K562 (cell line): ENCODE measurements around the gene ABHD1. TPM values are rescaled to one million over a fixed set of nuclear protein-coding genes. Genes with fewer than 3 reads are reported as not detected.
A peak's percentile ranks its signal among the peaks of the same experiment; 100 is the strongest.

Experiments
- ATAC-seq: fragments of 200-7000 bp; cut with Tn5 transposase; 3 replicates; pipeline ENCODE4 v1.9.1; 2020; ENCODE audit warnings: moderate library complexity
- BruUV-seq: library from RNA; stranded (reverse); fragments of 400-500 nt; replicated peaks from 2 replicates; lab custom pipeline; 2021; lab: Mats Ljungman, UMichigan
- CTCF ChIA-PET: fragments of 300-600 bp; formaldehyde crosslinking; extraction: SDS; loops from one replicate; lab custom pipeline; 2021; ENCODE audit warnings: low intra/inter-chr PET ratio; lab: Yijun Ruan, JAX
- POLR2A ChIA-PET: fragments of 300-600, 350-650 bp; sonication (Branson Sonifier 250); formaldehyde crosslinking; extraction: SDS; loops from one replicate; lab custom pipeline; 2021; ENCODE audit warnings: antibody characterized with exemption, inconsistent platforms; lab: Yijun Ruan, JAX
- DNase-seq, 4 experiments: peaks; one replicate each; pipeline versions ENCODE4 v3.0.0 to v3.0.0-alpha.2; 2011 to 2018; ENCODE audit warnings: low spot score in 3 of 4, mixed read lengths in 3 of 4; ENCODE audit errors: extremely low read depth in 1 of 4
- FAIRE-seq: peaks from 2 replicates; lab custom pipeline; 2011; peaks lifted over from hg19 to GRCh38; lab: Jason Lieb, UNC
- H2AFZ ChIP-seq: 2 replicates; pipeline ENCODE4 v1.6.0; 2011; ENCODE audit warnings: low read depth, low read length, control low read depth, inconsistent platforms
- H3K27ac ChIP-seq: fragments of 200-600 bp; 3 replicates; pipeline ENCODE4 v1.8.0; 2011; ENCODE audit warnings: low read depth, mild to moderate bottlenecking, control low read depth, inconsistent platforms, low read length, moderate library complexity, mixed read lengths; ENCODE audit errors: extremely low read depth
- H3K27me3 ChIP-seq, 2 experiments: fragments of 300-600 bp in 1 of 2; 2 replicates in 1 of 2; 3 replicates in 1 of 2; pipeline versions ENCODE4 v1.6.0 to v1.8.0; 2011; ENCODE audit warnings: inconsistent platforms in 2 of 2, low read length in 2 of 2, mild to moderate bottlenecking in 1 of 2, mixed read lengths in 1 of 2, moderate library complexity in 1 of 2; ENCODE audit not compliant: control insufficient read depth in 2 of 2, insufficient read depth in 2 of 2
- H3K36me3 ChIP-seq: fragments of 300-600 bp; 3 replicates; pipeline ENCODE4 v1.8.0; 2011; ENCODE audit warnings: mild to moderate bottlenecking, low read length, inconsistent platforms; ENCODE audit not compliant: control insufficient read depth, insufficient read depth
- H3K4me1 ChIP-seq, 2 experiments: fragments of 200-600 bp in 1 of 2; replicated peaks in 1 of 2; 2 replicates in 1 of 2; 3 replicates in 1 of 2; pipeline versions ENCODE4 v1.5.1 to v1.8.0; 2011; ENCODE audit warnings: inconsistent platforms in 2 of 2, low read length in 2 of 2, mild to moderate bottlenecking in 1 of 2, mixed read lengths in 1 of 2, moderate library complexity in 1 of 2; ENCODE audit not compliant: control insufficient read depth in 2 of 2, insufficient read depth in 2 of 2
- H3K4me2 ChIP-seq: 2 replicates; pipeline ENCODE4 v1.6.1; 2011; ENCODE audit warnings: low read length, control low read depth, inconsistent platforms, mixed read lengths; ENCODE audit not compliant: insufficient read depth
- H3K4me3 ChIP-seq: fragments of 200-600 bp; sonication (generic), shearing (Covaris generic); 2 replicates; pipeline ENCODE4 v1.5.1; 2016; ENCODE audit warnings: control low read depth, inconsistent platforms
- H3K79me2 ChIP-seq: fragments of 200-600 bp; 3 replicates; pipeline ENCODE4 v1.8.0; 2011; ENCODE audit warnings: low read length, inconsistent platforms; ENCODE audit not compliant: control insufficient read depth, insufficient read depth
- H3K9ac ChIP-seq, 2 experiments: 2 replicates each; pipeline versions ENCODE4 v1.6.0 to v1.6.1; 2011; ENCODE audit warnings: low read depth in 2 of 2, low read length in 2 of 2, control low read depth in 1 of 2, inconsistent platforms in 1 of 2, mild to moderate bottlenecking in 1 of 2, mixed read lengths in 1 of 2; ENCODE audit not compliant: insufficient read depth in 1 of 2
- H3K9me1 ChIP-seq: one replicate; pipeline ENCODE4 v1.6.0; 2011; ENCODE audit warnings: inconsistent platforms, mild to moderate bottlenecking, low read length, moderate library complexity; ENCODE audit not compliant: control insufficient read depth, insufficient read depth
- H3K9me3 ChIP-seq: replicated peaks from 2 replicates; pipeline ENCODE4 v1.5.1; 2011; ENCODE audit warnings: low read depth, low read length, inconsistent platforms; ENCODE audit not compliant: control insufficient read depth, insufficient read depth
- H4K20me1 ChIP-seq: replicated peaks from 2 replicates; pipeline ENCODE4 v1.6.1; 2011; ENCODE audit warnings: low read length, inconsistent platforms, mixed read lengths; ENCODE audit not compliant: control insufficient read depth, insufficient read depth
- KDM1A ChIP-seq, 2 experiments: fragments of 450-650 bp; IDR thresholded peaks; 2 replicates each; pipeline ENCODE4 v1.6.1; 2016; ENCODE audit warnings: mild to moderate bottlenecking in 2 of 2
- NFE2 ChIP-seq: IDR thresholded peaks from 2 replicates; pipeline ENCODE4 v1.6.1; 2014; ENCODE audit warnings: antibody characterized with exemption, low read depth
- RBBP5 ChIP-seq: fragments of 200-600 bp; sonication (generic); IDR thresholded peaks from 2 replicates; pipeline ENCODE4 v1.6.1; 2012; ENCODE audit warnings: borderline replicate concordance, mild to moderate bottlenecking, low read length, control low read depth, inconsistent platforms; ENCODE audit not compliant: insufficient read depth, poor library complexity, severe bottlenecking
- ZNF24 ChIP-seq: fragments of 450-650 bp; IDR thresholded peaks from 2 replicates; pipeline ENCODE4 v1.6.1; 2016
- ZNF324 ChIP-seq: fragments of 250-450 bp; sonication (Bioruptor Pico); IDR thresholded peaks from 2 replicates; pipeline ENCODE4 v1.4.0; 2020; ENCODE audit warnings: mild to moderate bottlenecking
- ZNF589 ChIP-seq: fragments of 200-800 bp; sonication (Bioruptor generic); IDR thresholded peaks from 2 replicates; pipeline ENCODE4 v1.6.1; 2016; ENCODE audit warnings: low read depth, missing genetic modification characterization, missing compliant biosample characterization
- WGBS: fragments of 100-300 bp; shearing (Covaris generic); methylation state at CpG from one replicate; pipeline ENCODE4 v1.1.6; 2016; ENCODE audit warnings: low coverage, mixed read lengths; ENCODE audit not compliant: insufficient coverage; ENCODE audit errors: missing lambda C conversion rate; 5-methylcytosine and 5-hydroxymethylcytosine counted together
- in situ Hi-C: fragments of 300-500 bp; cut with MboI; formaldehyde crosslinking; loops from 4 replicates; pipeline ENCODE4 v1.15.0; 2018; ENCODE audit warnings: inconsistent platforms, mixed read lengths
- intact Hi-C: fragments of 100-400 bp; cut with micrococcal nuclease; formaldehyde crosslinking; loops from 2 replicates; pipeline ENCODE4 v1.14.2; 2022
- polyA plus RNA-seq, 8 experiments: library from polyadenylated mRNA; depleted of rRNA in 4 of 8; stranded (reverse) in 5 of 8; unstranded in 3 of 8; fragments of >200 nt; fragmentation: Nextera tagmentation in 2 of 8; fragmentation: Illumina TruSeq in 1 of 8; extraction: Ambion mirVana in 2 of 8; extraction: Trizol in 1 of 8; gene quantifications; 2 replicates each; pipeline versions ENCODE4 v1.2.1 to v1.2.3, GENCODE V29; 2011 to 2014; ENCODE audit warnings: inconsistent platforms in 1 of 8, missing spikeins in 1 of 8
- total RNA-seq, 7 experiments: library from RNA; depleted of rRNA in 6 of 7; stranded (reverse); fragments of >200 nt in 6 of 7; fragmentation: Illumina TruSeq in 2 of 7; extraction: Trizol in 2 of 7; gene quantifications; 2 replicates each; pipeline versions ENCODE4 v1.2.1 to v1.2.3, GENCODE V29; 2011 to 2021; ENCODE audit warnings: low replicate concordance in 1 of 7
- TF ChIP-seq, protein P1 (sequence below): fragments of 200-800 bp; sonication (Bioruptor generic); IDR thresholded peaks from 2 replicates; pipeline ENCODE4 v1.6.1; 2017; ENCODE audit warnings: missing genetic modification characterization, missing compliant biosample characterization
- TF ChIP-seq, protein P2 (sequence below): fragments of 250-450 bp; sonication (Bioruptor Pico); IDR thresholded peaks from 2 replicates; pipeline ENCODE4 v1.8.0; 2021; ENCODE audit warnings: moderate library complexity, mild to moderate bottlenecking, inconsistent platforms
- TF ChIP-seq, protein P3 (sequence below): sonication (generic); formaldehyde crosslinking; IDR thresholded peaks from 2 replicates; pipeline ENCODE4 v1.8.0; 2022; ENCODE audit warnings: missing genetic modification reagents, mild to moderate bottlenecking, moderate library complexity, borderline replicate concordance

ABHD1 gene
- total and polyA plus RNA-seq, 9 of the 15 experiments (the other 6 are each of a cell fraction or from before 2014, with no cell fraction given): 0.10 to 0.16 (median 0.11) TPM; not detected in 5

DNA sequence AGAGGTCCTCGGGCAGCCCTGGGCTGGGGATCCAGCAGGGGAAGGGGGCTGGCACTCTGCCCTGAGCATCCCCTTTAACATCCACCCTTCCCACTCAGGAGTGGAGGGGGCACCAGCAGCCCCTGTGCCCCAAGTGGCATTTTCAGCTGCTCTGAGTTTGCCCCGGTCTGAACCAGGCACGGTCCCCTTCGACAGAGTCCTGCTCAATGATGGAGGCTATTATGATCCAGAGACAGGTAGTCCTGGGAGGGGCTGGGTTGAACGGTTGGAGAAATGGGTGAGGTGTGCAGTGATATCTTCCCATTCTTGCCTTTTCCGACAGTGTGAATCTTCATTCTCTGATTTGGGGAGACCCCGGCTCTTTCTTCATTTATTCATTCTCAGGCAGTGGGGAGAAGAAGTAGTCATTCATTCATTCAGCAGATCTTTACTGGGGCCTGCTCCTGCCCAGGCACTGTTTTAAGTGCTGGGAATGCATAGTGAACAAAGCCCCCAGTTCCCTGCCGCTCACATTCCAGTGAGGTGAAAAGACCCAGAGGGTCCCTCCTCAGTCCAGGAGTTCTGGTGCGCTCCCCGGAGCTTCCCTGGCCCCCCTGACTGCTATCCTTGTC, 38.4 kb upstream of the ABHD1 start:
- ATAC-seq: no peak
- peak overlapping the region; percentile 57; the same call in 1 of the 2 replicates for H3K4me3 ChIP-seq
- H3K9ac ChIP-seq: peak overlapping the region; percentile 81 to 95
- H4K20me1 ChIP-seq: no peaks in the 10 kb centered on the region
- peaks cover 58 to 75% of the 10 kb centered on the region in 2 experiments for H3K4me1 ChIP-seq
- no peaks in the 10 kb centered on the region for H3K9me3 ChIP-seq
- H3K9me1 ChIP-seq: peaks cover 4% of the 10 kb centered on the region
- H3K79me2 ChIP-seq: peaks cover 10% of the 10 kb centered on the region; the same call in 1 of the 3 replicates
- BruUV-seq: TSS peak; percentile 75
- intact Hi-C loops: loop anchor here (2.0 kb wide), 1 partner anchor 124 kb away; no protein-coding TSS in a partner anchor
- TF ChIP-seq, protein P1, sequence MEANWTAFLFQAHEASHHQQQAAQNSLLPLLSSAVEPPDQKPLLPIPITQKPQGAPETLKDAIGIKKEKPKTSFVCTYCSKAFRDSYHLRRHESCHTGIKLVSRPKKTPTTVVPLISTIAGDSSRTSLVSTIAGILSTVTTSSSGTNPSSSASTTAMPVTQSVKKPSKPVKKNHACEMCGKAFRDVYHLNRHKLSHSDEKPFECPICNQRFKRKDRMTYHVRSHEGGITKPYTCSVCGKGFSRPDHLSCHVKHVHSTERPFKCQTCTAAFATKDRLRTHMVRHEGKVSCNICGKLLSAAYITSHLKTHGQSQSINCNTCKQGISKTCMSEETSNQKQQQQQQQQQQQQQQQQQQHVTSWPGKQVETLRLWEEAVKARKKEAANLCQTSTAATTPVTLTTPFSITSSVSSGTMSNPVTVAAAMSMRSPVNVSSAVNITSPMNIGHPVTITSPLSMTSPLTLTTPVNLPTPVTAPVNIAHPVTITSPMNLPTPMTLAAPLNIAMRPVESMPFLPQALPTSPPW (CRISPR knock-in tag): peak; percentile 89; the same call in 1 of the 2 replicates
- TF ChIP-seq RBBP5 (peak; percentile 3), ZNF24 (peak; percentile 92), ZNF324 (CRISPR knock-in tag) (no peak), KDM1A (IDR thresholded peaks at IDR 0.05) (no peak), NFE2 (no peak), ZNF589 (CRISPR knock-in tag) (0 out of 2 replicates have a peak, but pooled peaks have one; percentile 22)
- TF ChIP-seq, protein P2, sequence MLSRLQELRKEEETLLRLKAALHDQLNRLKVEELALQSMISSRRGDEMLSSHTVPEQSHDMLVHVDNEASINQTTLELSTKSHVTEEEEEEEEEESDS (CRISPR knock-in tag): no peak
- TF ChIP-seq, protein P3, sequence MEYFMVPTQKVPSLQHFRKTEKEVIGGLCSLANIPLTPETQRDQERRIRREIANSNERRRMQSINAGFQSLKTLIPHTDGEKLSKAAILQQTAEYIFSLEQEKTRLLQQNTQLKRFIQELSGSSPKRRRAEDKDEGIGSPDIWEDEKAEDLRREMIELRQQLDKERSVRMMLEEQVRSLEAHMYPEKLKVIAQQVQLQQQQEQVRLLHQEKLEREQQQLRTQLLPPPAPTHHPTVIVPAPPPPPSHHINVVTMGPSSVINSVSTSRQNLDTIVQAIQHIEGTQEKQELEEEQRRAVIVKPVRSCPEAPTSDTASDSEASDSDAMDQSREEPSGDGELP (CRISPR knock-in tag): no peak
- TF ChIP-seq, all 486 proteins: peak for 4
- in situ Hi-C loops: loop anchor here (5.0 kb wide), 1 partner anchor 123 kb away; no protein-coding TSS in a partner anchor
- H3K27ac ChIP-seq: peak overlapping the region; percentile 85; the same call in 1 of the 3 replicates
- H2AFZ ChIP-seq: peak overlapping the region; percentile 56
- POLR2A ChIA-PET: interaction anchor here (0.6 to 1.2 kb wide), 4 partner anchors 10 to 118 kb away, joined by 3 to 4 read pairs (median 4); no protein-coding TSS in a partner anchor
- FAIRE-seq: no peak
- no peaks in the 10 kb centered on the region for H3K36me3 ChIP-seq
- H3K27me3 ChIP-seq: no peaks in the 10 kb centered on the region
- 72% methylated on average over 9 of the region's 10 CpGs for WGBS
- H3K4me2 ChIP-seq: peak overlapping the region; percentile 69
- DNase-seq: no peak
- CTCF ChIA-PET: interaction anchor here (0.7 to 2.5 kb wide), 4 partner anchors 53 to 123 kb away, joined by 3 to 22 read pairs (median 4); no protein-coding TSS in a partner anchor
